Liver (tissue), 9 donors: Measurements from ENCODE around the gene USF2. TPM values are rescaled to one million over a fixed set of nuclear protein-coding genes. Genes with fewer than 3 reads are reported as not detected.

Experiments used
- DNase-seq: peaks from one replicate; pipeline ENCODE4 v3.0.0-alpha.2; 2017; ENCODE audit warnings: low spot score
- H3K27ac ChIP-seq, 2 donors: one replicate each; pipeline ENCODE4 v1.7.0; 2013; ENCODE audit warnings: inconsistent platforms in 2 of 2, low read length in 2 of 2, control low read depth in 1 of 2, low read depth in 1 of 2, mild to moderate bottlenecking in 1 of 2
- H3K27me3 ChIP-seq, 4 donors: one replicate each; pipeline versions ENCODE4 v1.6.1 to v1.7.0; 2013; ENCODE audit warnings: low read length in 3 of 4, inconsistent platforms in 1 of 4, mild to moderate bottlenecking in 1 of 4, moderate library complexity in 1 of 4; ENCODE audit not compliant: control insufficient read depth in 4 of 4, insufficient read depth in 4 of 4
- H3K36me3 ChIP-seq, 4 donors: one replicate each; pipeline versions ENCODE4 v1.6.1 to v1.7.0; 2013; ENCODE audit warnings: low read length in 3 of 4, mild to moderate bottlenecking in 3 of 4, low read depth in 1 of 4, moderate library complexity in 1 of 4; ENCODE audit not compliant: control insufficient read depth in 4 of 4, insufficient read depth in 3 of 4
- H3K4me1 ChIP-seq, 4 donors: one replicate each; pipeline versions ENCODE4 v1.6.1 to v1.7.0; 2013; ENCODE audit warnings: low read length in 3 of 4, mild to moderate bottlenecking in 3 of 4, moderate library complexity in 1 of 4; ENCODE audit not compliant: control insufficient read depth in 4 of 4, insufficient read depth in 4 of 4
- H3K4me3 ChIP-seq, 3 donors: one replicate each; pipeline versions ENCODE4 v1.6.1 to v1.7.0; 2013; ENCODE audit warnings: low read length in 3 of 3, control low read depth in 1 of 3, low read depth in 1 of 3, mild to moderate bottlenecking in 1 of 3
- H3K9ac ChIP-seq, 2 donors: one replicate each; pipeline ENCODE4 v1.7.0; 2013; ENCODE audit warnings: low read length in 2 of 2, mild to moderate bottlenecking in 2 of 2, moderate library complexity in 2 of 2, control low read depth in 1 of 2, low read depth in 1 of 2
- H3K9me3 ChIP-seq, 4 donors: one replicate each; pipeline versions ENCODE4 v1.6.1 to v1.7.0; 2013; ENCODE audit warnings: low read length in 3 of 4; ENCODE audit not compliant: control insufficient read depth in 4 of 4
- ATF3 ChIP-seq: IDR thresholded peaks from 2 replicates; pipeline ENCODE4 v1.6.1; 2016; ENCODE audit warnings: antibody characterized with exemption
- CTCF ChIP-seq: fragments of 150-350 bp; IDR thresholded peaks from 2 replicates; pipeline ENCODE4 v1.5.1; 2017; ENCODE audit warnings: improper control_type of control experiment, low read depth, low read length; ENCODE audit not compliant: missing input control
- EGR1 ChIP-seq, 2 donors: IDR thresholded peaks; 2 replicates each; pipeline ENCODE4 v1.6.1; 2016 to 2018; ENCODE audit warnings: antibody characterized with exemption in 2 of 2, low read depth in 2 of 2
- FOXA1 ChIP-seq: IDR thresholded peaks from 2 replicates; pipeline ENCODE4 v1.6.1; 2016; ENCODE audit warnings: antibody characterized with exemption
- FOXA2 ChIP-seq: IDR thresholded peaks from 2 replicates; pipeline ENCODE4 v1.6.1; 2016; ENCODE audit warnings: antibody characterized with exemption
- GABPA ChIP-seq, 2 donors: IDR thresholded peaks in 1 of 2; conservative IDR thresholded peaks in 1 of 2; 2 replicates each; pipeline ENCODE4 v1.6.1; 2016; ENCODE audit warnings: antibody characterized with exemption in 2 of 2, mild to moderate bottlenecking in 1 of 2, moderate library complexity in 1 of 2
- HNF4A ChIP-seq, 2 donors: conservative IDR thresholded peaks; 2 replicates each; pipeline ENCODE4 v1.6.1; 2016; ENCODE audit warnings: antibody characterized with exemption in 2 of 2, mild to moderate bottlenecking in 2 of 2
- HNF4G ChIP-seq: IDR thresholded peaks from 2 replicates; pipeline ENCODE4 v1.6.1; 2016; ENCODE audit warnings: antibody characterized with exemption
- JUND ChIP-seq, 2 donors: IDR thresholded peaks; 2 replicates each; pipeline ENCODE4 v1.6.1; 2016; ENCODE audit warnings: antibody characterized with exemption in 2 of 2
- MAX ChIP-seq: IDR thresholded peaks from 2 replicates; pipeline ENCODE4 v1.6.1; 2016; ENCODE audit warnings: antibody characterized with exemption
- NR2F2 ChIP-seq: IDR thresholded peaks from 2 replicates; pipeline ENCODE4 v1.6.1; 2016; ENCODE audit warnings: antibody characterized with exemption
- RAD21 ChIP-seq, 2 donors: IDR thresholded peaks; 2 replicates each; pipeline ENCODE4 v1.6.1; 2016; ENCODE audit warnings: antibody characterized with exemption in 2 of 2, mild to moderate bottlenecking in 2 of 2
- REST ChIP-seq: IDR thresholded peaks from 2 replicates; pipeline ENCODE4 v1.6.1; 2016; ENCODE audit warnings: antibody characterized with exemption, mild to moderate bottlenecking
- RXRA ChIP-seq, 2 donors: IDR thresholded peaks; 2 replicates each; pipeline ENCODE4 v1.6.1; 2017 to 2018; ENCODE audit warnings: antibody characterized with exemption in 2 of 2, mild to moderate bottlenecking in 1 of 2
- SP1 ChIP-seq: IDR thresholded peaks from 2 replicates; pipeline ENCODE4 v1.6.1; 2018; ENCODE audit warnings: antibody characterized with exemption, mild to moderate bottlenecking
- TAF1 ChIP-seq: conservative IDR thresholded peaks from 2 replicates; pipeline ENCODE4 v1.6.1; 2016; ENCODE audit warnings: antibody characterized with exemption, mild to moderate bottlenecking
- YY1 ChIP-seq: IDR thresholded peaks from 2 replicates; pipeline ENCODE4 v1.6.1; 2016; ENCODE audit warnings: antibody characterized with exemption, mild to moderate bottlenecking
- ZBTB33 ChIP-seq: IDR thresholded peaks from 2 replicates; pipeline ENCODE4 v1.6.1; 2016; ENCODE audit warnings: antibody characterized with exemption
- WGBS: extraction: QIAGEN DNeasy Blood & Tissue Kit; methylation state at CpG from one replicate; pipeline ENCODE4 v1.1.7; 2013; 5-methylcytosine and 5-hydroxymethylcytosine counted together
- polyA plus RNA-seq, 2 donors: library from polyadenylated mRNA; stranded (reverse) in 1 of 2; unstranded in 1 of 2; fragments of 200-250 nt in 1 of 2; fragments of >200 nt in 1 of 2; fragmentation: Nextera tagmentation in 1 of 2; extraction: Ambion mirVana in 1 of 2; gene quantifications; one replicate each; pipeline versions ENCODE4 v1.2.1 to v1.2.3, GENCODE V29; 2013 to 2015
- total RNA-seq, 2 donors: library from RNA; depleted of rRNA; stranded (reverse); fragments of >200 nt; gene quantifications; one replicate each; pipeline ENCODE4 v1.2.3, GENCODE V29; 2014
- donor health status: healthy.
- donor health status: healthy.
- donor health status: healthy.
- donor health status: healthy.
- donor health status: healthy.

The USF2 gene
- total and polyA plus RNA-seq, 4 donors: 22.8 to 85.9 (median 55.9) TPM

- Histone ChIP-seq H3K27ac (no peak overlapping the region), H3K27me3 (no peaks in the 10 kb centered on the region), H3K9me3 (no peaks in the 10 kb centered on the region), H3K36me3 (peaks cover 3 to 11% (median 6%) of the 10 kb centered on the region in 4 donors), H3K4me3 (no peak overlapping the region), H3K4me1 (peaks cover 7 to 79% (median 54%) of the 10 kb centered on the region in 4 donors), H3K9ac (no peak overlapping the region)
- DNase-seq: no peak
- WGBS: 75% methylated on average over 2 of the region's 2 CpGs
- TF ChIP-seq NR2F2 (no peak), ZBTB33 (no peak), EGR1 (IDR thresholded peaks at IDR 0.05; ENCODE audit: low read depth in 2 of 2) (no peak)
Measured at GRCh38 chr19:35256566-35256965, 12.2 kb upstream of the USF2 start.

- H3K27me3 ChIP-seq: no peaks in the 10 kb centered on the region
- peaks cover 3 to 9% (median 4%) of the 10 kb centered on the region in 4 donors for H3K36me3 ChIP-seq
- no peak overlapping the region for H3K4me3 ChIP-seq
- no peak for DNase-seq
- no peaks in the 10 kb centered on the region for H3K9me3 ChIP-seq
- WGBS: 90% methylated on average over 9 of the region's 9 CpGs
- H3K4me1 ChIP-seq: peaks cover 7 to 82% (median 57%) of the 10 kb centered on the region in 4 donors
- no peak overlapping the region for H3K9ac ChIP-seq
- H3K27ac ChIP-seq: no peak overlapping the region
- TF ChIP-seq RXRA (IDR thresholded peaks at IDR 0.05) (no peak), FOXA1 (no peak), GABPA (IDR thresholded peaks at IDR 0.05 in 1 of 2, conservative IDR thresholded peaks at IDR 0.05 in 1 of 2) (no peak), HNF4A (conservative IDR thresholded peaks at IDR 0.05) (no peak), SP1 (no peak), MAX (no peak), YY1 (no peak), REST (no peak), JUND (IDR thresholded peaks at IDR 0.05) (no peak), HNF4G (no peak), ATF3 (no peak), CTCF (no peak), TAF1 (no peak), FOXA2 (no peak), RAD21 (IDR thresholded peaks at IDR 0.05) (no peak), EGR1 (IDR thresholded peaks at IDR 0.05; ENCODE audit: low read depth in 2 of 2) (no peak), NR2F2 (no peak), ZBTB33 (no peak)
Measured at GRCh38 chr19:35257113-35257461, 11.7 kb upstream of the USF2 start.
